H1 (cell line): ENCODE measurements around the gene DHCR24. TPM values are rescaled to one million over a fixed set of nuclear protein-coding genes. Genes with fewer than 3 reads are reported as not detected.

ENCODE experiments used
- CTCF ChIA-PET: fragments of 300-600 bp; sonication (Branson Sonifier 250); formaldehyde crosslinking; loops from one replicate; lab custom pipeline; 2021; ENCODE audit not compliant: partially characterized antibody; lab: Charles Lee
- POLR2A ChIA-PET: fragments of 300-600 bp; sonication (Branson Sonifier 250); formaldehyde crosslinking; loops from one replicate; lab custom pipeline; 2021; ENCODE audit warnings: inconsistent platforms; ENCODE audit not compliant: partially characterized antibody; lab: Charles Lee
- DNase-seq, 2 experiments: peaks; one replicate each; pipeline versions ENCODE4 v3.0.0 to v3.0.0-alpha.2; 2010 to 2022; ENCODE audit warnings: low spot score in 2 of 2, low read depth in 1 of 2, mixed read lengths in 1 of 2
- FAIRE-seq: peaks from 2 replicates; lab custom pipeline; 2011; peaks lifted over from hg19 to GRCh38; lab: Jason Lieb, UNC
- H2AFZ ChIP-seq: 2 replicates; pipeline ENCODE4 v1.8.1; 2012; ENCODE audit warnings: low read length, inconsistent platforms
- H2AK5ac ChIP-seq: 2 replicates; pipeline ENCODE4 v1.6.1; 2013; ENCODE audit warnings: low read depth, low read length
- H2BK120ac ChIP-seq: replicated peaks from 2 replicates; pipeline ENCODE3; 2013; ENCODE audit warnings: low read depth, low read length, inconsistent platforms
- H2BK12ac ChIP-seq: 2 replicates; pipeline ENCODE4 v1.6.1; 2013; ENCODE audit warnings: low read depth, low read length
- H2BK15ac ChIP-seq: 2 replicates; pipeline ENCODE4 v1.6.1; 2013; ENCODE audit warnings: low read length
- H2BK20ac ChIP-seq: 2 replicates; pipeline ENCODE4 v1.6.1; 2013; ENCODE audit warnings: low read length
- H2BK5ac ChIP-seq: 2 replicates; pipeline ENCODE4 v1.6.1; 2013; ENCODE audit warnings: low read depth, low read length
- H3K14ac ChIP-seq: 2 replicates; pipeline ENCODE4 v1.6.1; 2013; ENCODE audit warnings: inconsistent platforms; ENCODE audit not compliant: insufficient read length
- H3K18ac ChIP-seq: 2 replicates; pipeline ENCODE4 v1.6.1; 2013; ENCODE audit warnings: low read length; ENCODE audit errors: extremely low read depth
- H3K23ac ChIP-seq: 2 replicates; pipeline ENCODE4 v1.6.1; 2013; ENCODE audit warnings: inconsistent platforms; ENCODE audit not compliant: insufficient read length
- H3K23me2 ChIP-seq: 2 replicates; pipeline ENCODE4 v1.6.1; 2013; ENCODE audit warnings: low read depth, low read length
- H3K27ac ChIP-seq: 2 replicates; pipeline ENCODE4 v1.6.1; 2011; ENCODE audit warnings: low read depth, low read length, inconsistent platforms
- H3K27me3 ChIP-seq, 4 experiments: replicated peaks in 1 of 4; 1 replicate in 1 of 4; 2 replicates in 3 of 4; pipeline versions ENCODE4 v1.6.1 to v1.8.1; 2011 to 2013; ENCODE audit warnings: low read length in 3 of 4, mild to moderate bottlenecking in 3 of 4, inconsistent platforms in 2 of 4, mixed read lengths in 2 of 4, moderate library complexity in 1 of 4; ENCODE audit not compliant: control insufficient read depth in 3 of 4, insufficient read depth in 3 of 4; ENCODE audit errors: extremely low read depth in 1 of 4
- H3K36me3 ChIP-seq, 4 experiments: 2 replicates each; pipeline versions ENCODE4 v1.6.1 to v1.8.1; 2011 to 2013; ENCODE audit warnings: mild to moderate bottlenecking in 4 of 4, low read length in 3 of 4, moderate library complexity in 2 of 4, control low read depth in 1 of 4, inconsistent platforms in 1 of 4; ENCODE audit not compliant: insufficient read depth in 4 of 4, control insufficient read depth in 2 of 4
- H3K4ac ChIP-seq: replicated peaks from 2 replicates; pipeline ENCODE3; 2013; ENCODE audit warnings: low read length, low read depth, mixed read lengths, inconsistent platforms; ENCODE audit not compliant: insufficient read length
- H3K4me1 ChIP-seq, 4 experiments: replicated peaks in 1 of 4; 1 replicate in 1 of 4; 2 replicates in 3 of 4; pipeline versions ENCODE4 v1.6.1 to v1.8.1; 2011 to 2013; ENCODE audit warnings: low read length in 3 of 4, inconsistent platforms in 2 of 4, mixed read lengths in 1 of 4; ENCODE audit not compliant: insufficient read depth in 4 of 4, control insufficient read depth in 3 of 4
- H3K4me2 ChIP-seq, 2 experiments: 2 replicates each; pipeline versions ENCODE4 v1.6.1 to v1.8.1; 2011 to 2013; ENCODE audit warnings: low read depth in 2 of 2, low read length in 2 of 2, control low read depth in 1 of 2, inconsistent platforms in 1 of 2, mild to moderate bottlenecking in 1 of 2; ENCODE audit not compliant: insufficient read depth in 1 of 2
- H3K4me3 ChIP-seq, 4 experiments: fragments of 200-600, 300-600 bp in 1 of 4; sonication (generic), shearing (Covaris generic), sonication (Bioruptor Twin) in 1 of 4; 2 replicates each; pipeline versions ENCODE4 v1.5.1 to v1.8.1; 2011 to 2016; ENCODE audit warnings: low read length in 4 of 4, low read depth in 3 of 4, control low read depth in 2 of 4, inconsistent platforms in 2 of 4, mild to moderate bottlenecking in 2 of 4, mixed read lengths in 1 of 4, moderate library complexity in 1 of 4; ENCODE audit not compliant: insufficient read depth in 2 of 4; ENCODE audit errors: extremely low read depth in 1 of 4
- H3K56ac ChIP-seq: replicated peaks from 2 replicates; pipeline ENCODE3; 2013; ENCODE audit warnings: low read depth, mild to moderate bottlenecking, mixed read lengths, low read length, inconsistent platforms; ENCODE audit not compliant: insufficient read length
- H3K79me1 ChIP-seq: 2 replicates; pipeline ENCODE4 v1.6.1; 2013; ENCODE audit warnings: low read depth, low read length, control low read depth
- H3K79me2 ChIP-seq, 2 experiments: 2 replicates each; pipeline versions ENCODE4 v1.6.1 to v1.8.1; 2012 to 2013; ENCODE audit warnings: low read length in 2 of 2, mild to moderate bottlenecking in 2 of 2, inconsistent platforms in 1 of 2; ENCODE audit not compliant: insufficient read depth in 2 of 2, control insufficient read depth in 1 of 2
- H3K9ac ChIP-seq, 4 experiments: replicated peaks in 1 of 4; 1 replicate in 1 of 4; 2 replicates in 3 of 4; pipeline versions ENCODE4 v1.6.1 to v1.8.1; 2011 to 2013; ENCODE audit warnings: low read depth in 3 of 4, low read length in 3 of 4, control low read depth in 2 of 4, mild to moderate bottlenecking in 2 of 4, moderate library complexity in 2 of 4, inconsistent platforms in 1 of 4; ENCODE audit errors: extremely low read depth in 1 of 4
- H3K9me3 ChIP-seq, 2 experiments: 2 replicates each; pipeline versions ENCODE4 v1.6.1 to v1.8.1; 2012 to 2013; ENCODE audit warnings: mild to moderate bottlenecking in 2 of 2, moderate library complexity in 2 of 2, control low read depth in 1 of 2, inconsistent platforms in 1 of 2, low read depth in 1 of 2, low read length in 1 of 2, mixed read lengths in 1 of 2; ENCODE audit not compliant: insufficient read depth in 2 of 2
- H4K20me1 ChIP-seq, 2 experiments: replicated peaks in 1 of 2; 2 replicates each; pipeline versions ENCODE3 to v1.8.1; 2011 to 2013; ENCODE audit warnings: inconsistent platforms in 2 of 2, low read length in 2 of 2, mild to moderate bottlenecking in 1 of 2; ENCODE audit not compliant: insufficient read depth in 2 of 2, control insufficient read depth in 1 of 2
- H4K5ac ChIP-seq: 2 replicates; pipeline ENCODE4 v1.6.1; 2013; ENCODE audit warnings: low read length, low read depth, mixed read lengths, inconsistent platforms; ENCODE audit not compliant: insufficient read length
- H4K8ac ChIP-seq: 2 replicates; pipeline ENCODE4 v1.8.0; 2013; ENCODE audit warnings: mild to moderate bottlenecking, moderate library complexity, low read length, inconsistent platforms; ENCODE audit not compliant: insufficient read depth; ENCODE audit errors: extremely low read depth
- H4K91ac ChIP-seq: replicated peaks from 2 replicates; pipeline ENCODE3; 2013; ENCODE audit warnings: low read length, mixed read lengths, inconsistent platforms; ENCODE audit not compliant: insufficient read length
- BCL11A ChIP-seq, 2 experiments: IDR thresholded peaks; one replicate each; pipeline ENCODE4 v1.6.1; 2011; ENCODE audit warnings: low read depth in 2 of 2, low read length in 2 of 2, mild to moderate bottlenecking in 2 of 2
- CBX5 ChIP-seq: fragments of 300-800, 300-1000 bp; sonication (generic); IDR thresholded peaks from 2 replicates; pipeline ENCODE4 v1.7.1; 2016; ENCODE audit warnings: antibody characterized with exemption, low read length, low read depth
- CHD1 ChIP-seq: IDR thresholded peaks from 2 replicates; pipeline ENCODE4 v1.6.1; 2012; ENCODE audit warnings: low read depth, low read length, improper control_type of control experiment
- CHD2 ChIP-seq: IDR thresholded peaks from 2 replicates; pipeline ENCODE4 v1.6.1; 2012; ENCODE audit warnings: low read length, improper control_type of control experiment
- E2F6 ChIP-seq: IDR thresholded peaks from 2 replicates; pipeline ENCODE4 v1.6.1; 2012; ENCODE audit warnings: inconsistent platforms
- EGR1 ChIP-seq: IDR thresholded peaks from 2 replicates; pipeline ENCODE4 v1.6.1; 2011; ENCODE audit warnings: low read depth, low read length, borderline replicate concordance
- JUND ChIP-seq: IDR thresholded peaks from 2 replicates; pipeline ENCODE4 v1.6.1; 2011; ENCODE audit warnings: mild to moderate bottlenecking, improper control_type of control experiment, low read length
- KDM4A ChIP-seq: IDR thresholded peaks from one replicate; pipeline ENCODE4 v1.7.1; 2012; ENCODE audit warnings: low read depth, mild to moderate bottlenecking, moderate library complexity, low read length, inconsistent platforms; ENCODE audit not compliant: severe bottlenecking
- NANOG ChIP-seq: IDR thresholded peaks from 2 replicates; pipeline ENCODE4 v1.6.1; 2011; ENCODE audit warnings: low read length, low read depth, mild to moderate bottlenecking, inconsistent platforms; ENCODE audit not compliant: insufficient read depth, poor library complexity, severe bottlenecking
- RBBP5 ChIP-seq: IDR thresholded peaks from 2 replicates; pipeline ENCODE4 v1.7.1; 2012; ENCODE audit warnings: low read depth, mild to moderate bottlenecking, inconsistent platforms, low read length, moderate library complexity, borderline replicate concordance
- RFX5 ChIP-seq: IDR thresholded peaks from 2 replicates; pipeline ENCODE4 v1.6.1; 2011; ENCODE audit warnings: low read depth, low read length, improper control_type of control experiment, borderline replicate concordance
- USF2 ChIP-seq: IDR thresholded peaks from 2 replicates; pipeline ENCODE4 v1.6.1; 2011; ENCODE audit warnings: low read length, improper control_type of control experiment
- ZNF274 ChIP-seq: IDR thresholded peaks from 2 replicates; pipeline ENCODE4 v1.7.0; 2012; ENCODE audit warnings: low read length, borderline replicate concordance; ENCODE audit errors: extremely low read depth
- WGBS, 2 experiments: shearing (Covaris generic) in 1 of 2; methylation state at CpG; one replicate each; pipeline versions ENCODE4 v1.1.6 to v1.1.7; 2013 to 2015; ENCODE audit warnings: low lambda C conversion rate in 2 of 2, mixed read lengths in 2 of 2, inconsistent platforms in 1 of 2, low coverage in 1 of 2, missing lambda C conversion rate in 1 of 2; ENCODE audit not compliant: insufficient replicate concordance in 2 of 2, insufficient coverage in 1 of 2, insufficient read length in 1 of 2; ENCODE audit errors: extremely low coverage in 1 of 2, missing lambda C conversion rate in 1 of 2; 5-methylcytosine and 5-hydroxymethylcytosine counted together
- polyA plus RNA-seq, 7 experiments: library from polyadenylated mRNA; depleted of rRNA in 3 of 7; stranded (reverse) in 5 of 7; unstranded in 2 of 7; fragments of >200 nt in 5 of 7; fragments of 200-250 nt in 2 of 7; gene quantifications; 1 replicate in 5 of 7; 2 replicates in 1 of 7; 4 replicates in 1 of 7; pipeline versions ENCODE4 v1.2.1 to v1.2.3, GENCODE V29; 2011 to 2013; ENCODE audit warnings: missing spikeins in 2 of 7, mixed read lengths in 2 of 7
- total RNA-seq: library from RNA; stranded (reverse); fragmentation: NEBNext Ultra II Directional; extraction: Animal tissue kit (Norgen Biotek cat#: 25700); gene quantifications from 2 replicates; pipeline ENCODE4 v1.2.1, GENCODE V29; 2021

DHCR24 gene
- total and polyA plus RNA-seq, 2 of the 8 experiments (the other 6 are each of a cell fraction or from before 2014, with no cell fraction given) = 370 to 419 TPM

- no peak overlapping the region for H3K4me3 ChIP-seq
- H3K4me2 ChIP-seq = no peak overlapping the region
- H2BK5ac ChIP-seq = no peak overlapping the region
- no peak overlapping the region for H3K56ac ChIP-seq
- peaks cover 2% of the 10 kb centered on the region; the same call in 1 of the 2 replicates for H3K79me1 ChIP-seq
- no peak for DNase-seq
- no peak overlapping the region for H2BK12ac ChIP-seq
- H3K27me3 ChIP-seq = no peaks in the 10 kb centered on the region
- H4K8ac ChIP-seq = no peak overlapping the region
- H3K23ac ChIP-seq = no peak overlapping the region
- no peak overlapping the region for H3K18ac ChIP-seq
- ChIA-PET POLR2A (interaction anchor here (2.1 kb wide), 1 partner anchor 9 kb away, joined by 5 read pairs; no protein-coding TSS in a partner anchor), CTCF (no interaction called here)
- H3K4me1 ChIP-seq = no peaks in the 10 kb centered on the region
- H2AK5ac ChIP-seq = no peak overlapping the region
- H2AFZ ChIP-seq = no peak overlapping the region
- no peak overlapping the region for H4K5ac ChIP-seq
- no peak overlapping the region for H3K9ac ChIP-seq
- WGBS, 2 experiments = 95% methylated on average over 9 of the region's 9 CpGs; no CpG with 5 or more reads in 1 of the 2 experiments
- H2BK120ac ChIP-seq = no peak overlapping the region
- no peaks in the 10 kb centered on the region for H3K23me2 ChIP-seq
- no peaks in the 10 kb centered on the region for H4K20me1 ChIP-seq
- 0 out of 4 replicates have a peak, but pooled peaks cover 0 to 3% of the 10 kb centered on the region in 2 experiments for H3K9me3 ChIP-seq
- no peak overlapping the region for H3K27ac ChIP-seq
- no peaks in the 10 kb centered on the region for H3K79me2 ChIP-seq
- H3K36me3 ChIP-seq = peaks cover 0 to 1% (median 0%) of the 10 kb centered on the region in 4 experiments; a peak in 1 of 8 replicates
- no peak overlapping the region for H2BK20ac ChIP-seq
- H2BK15ac ChIP-seq = no peak overlapping the region
- H3K14ac ChIP-seq = no peak overlapping the region
- H4K91ac ChIP-seq = no peak overlapping the region
- TF ChIP-seq JUND = no peak
- no peak for TF ChIP-seq BCL11A (IDR thresholded peaks at IDR 0.05; ENCODE audit: low read depth in 2 of 2, low read length in 2 of 2)
- no peak for TF ChIP-seq E2F6
- TF ChIP-seq CHD2 = no peak
- no peak for TF ChIP-seq KDM4A
- no peak for TF ChIP-seq USF2
- TF ChIP-seq RFX5 = no peak
- TF ChIP-seq EGR1 = no peak
- no peak for TF ChIP-seq CBX5
- TF ChIP-seq RBBP5 = no peak
- TF ChIP-seq ZNF274 = no peak
- TF ChIP-seq NANOG = no peak
- no peak for TF ChIP-seq CHD1
- TF ChIP-seq, all 59 proteins: peak for 0
- no peak overlapping the region for H3K4ac ChIP-seq
- FAIRE-seq = no peak
Observed at GRCh38 chr1:54842963-54843362, 44.0 kb downstream of the DHCR24 start.
